ENCODE measurements around the gene NENF.

Gene NENF

DNA sequence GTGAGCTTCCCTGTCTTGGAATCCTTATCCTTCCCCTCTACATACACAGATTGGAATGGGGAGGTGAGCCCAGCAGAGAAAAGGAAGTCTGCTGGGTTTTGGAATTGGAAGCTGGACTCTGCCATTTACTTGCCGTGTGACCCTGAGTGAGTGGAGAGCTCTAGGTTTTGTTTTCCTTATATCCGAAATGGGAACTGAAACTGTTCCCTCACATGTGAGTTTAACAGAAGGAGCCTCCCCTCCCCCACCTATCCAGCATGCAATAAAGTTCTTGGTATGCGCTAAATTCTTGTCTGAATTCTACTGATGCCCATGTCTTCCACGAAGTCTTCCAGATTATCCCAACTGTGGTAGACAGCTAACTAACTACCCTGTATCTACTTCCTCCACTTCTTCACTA, 58.7 kb downstream of the NENF start:
- no peak for DNase-seq (ENCODE audit: low read depth)

More for the DNA sequence above, 58.7 kb downstream of the NENF start:
- no peak overlapping the region for H3K4me3 ChIP-seq (ENCODE audit: low read depth, low read length)
- TF ChIP-seq, protein P1, sequence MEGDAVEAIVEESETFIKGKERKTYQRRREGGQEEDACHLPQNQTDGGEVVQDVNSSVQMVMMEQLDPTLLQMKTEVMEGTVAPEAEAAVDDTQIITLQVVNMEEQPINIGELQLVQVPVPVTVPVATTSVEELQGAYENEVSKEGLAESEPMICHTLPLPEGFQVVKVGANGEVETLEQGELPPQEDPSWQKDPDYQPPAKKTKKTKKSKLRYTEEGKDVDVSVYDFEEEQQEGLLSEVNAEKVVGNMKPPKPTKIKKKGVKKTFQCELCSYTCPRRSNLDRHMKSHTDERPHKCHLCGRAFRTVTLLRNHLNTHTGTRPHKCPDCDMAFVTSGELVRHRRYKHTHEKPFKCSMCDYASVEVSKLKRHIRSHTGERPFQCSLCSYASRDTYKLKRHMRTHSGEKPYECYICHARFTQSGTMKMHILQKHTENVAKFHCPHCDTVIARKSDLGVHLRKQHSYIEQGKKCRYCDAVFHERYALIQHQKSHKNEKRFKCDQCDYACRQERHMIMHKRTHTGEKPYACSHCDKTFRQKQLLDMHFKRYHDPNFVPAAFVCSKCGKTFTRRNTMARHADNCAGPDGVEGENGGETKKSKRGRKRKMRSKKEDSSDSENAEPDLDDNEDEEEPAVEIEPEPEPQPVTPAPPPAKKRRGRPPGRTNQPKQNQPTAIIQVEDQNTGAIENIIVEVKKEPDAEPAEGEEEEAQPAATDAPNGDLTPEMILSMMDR (conservative IDR thresholded peaks at IDR 0.05; ENCODE audit: low read depth, low read length), result no peak
